HepG2 (cell line): ENCODE measurements around the gene SMIM24. TPM values are rescaled to one million over a fixed set of nuclear protein-coding genes. Genes with fewer than 3 reads are reported as not detected.
A peak's percentile ranks its signal among the peaks of the same experiment; 100 is the strongest.

Experiments used
- ATAC-seq: fragments of 200-7000 bp; cut with Tn5 transposase; 3 replicates; pipeline ENCODE4 v1.9.1; 2020; ENCODE audit warnings: mild to moderate bottlenecking, moderate library complexity
- BruUV-seq: library from RNA; stranded (reverse); fragments of 400-500 nt; replicated peaks from 2 replicates; lab custom pipeline; 2021; lab: Mats Ljungman, UMichigan
- CTCF ChIA-PET: fragments of 300-600 bp; formaldehyde crosslinking; extraction: SDS; loops from one replicate; lab custom pipeline; 2021; ENCODE audit warnings: low total read pairs, inconsistent platforms, low intra/inter-chr PET ratio; lab: Yijun Ruan, JAX
- POLR2A ChIA-PET: fragments of 350-600 bp; sonication (Branson Sonifier 250); formaldehyde crosslinking; loops from one replicate; lab custom pipeline; 2020; ENCODE audit warnings: antibody characterized with exemption, inconsistent platforms; lab: Yijun Ruan, JAX
- DNase-seq: peaks from one replicate; pipeline ENCODE4 v3.0.0-alpha.2; 2015; ENCODE audit warnings: low spot score
- FAIRE-seq: peaks from 3 replicates; lab custom pipeline; 2011; peaks lifted over from hg19 to GRCh38; lab: Jason Lieb, UNC
- H2AFZ ChIP-seq: one replicate; pipeline ENCODE4 v1.6.1; 2011; ENCODE audit warnings: low read length, inconsistent platforms
- H3K27ac ChIP-seq: fragments of 300-600 bp; 3 replicates; pipeline ENCODE4 v1.8.0; 2011; ENCODE audit warnings: mixed run types, mild to moderate bottlenecking, mixed read lengths, low read length, inconsistent platforms; ENCODE audit not compliant: insufficient read depth; ENCODE audit errors: extremely low read length
- H3K27me3 ChIP-seq, 2 experiments: fragments of 200-600 bp in 1 of 2; 2 replicates in 1 of 2; 3 replicates in 1 of 2; pipeline versions ENCODE4 v1.6.0 to v1.8.0; 2011; ENCODE audit warnings: low read length in 2 of 2, mild to moderate bottlenecking in 2 of 2, moderate library complexity in 2 of 2, inconsistent platforms in 1 of 2; ENCODE audit not compliant: insufficient read depth in 2 of 2, control insufficient read depth in 1 of 2
- H3K36me3 ChIP-seq, 2 experiments: fragments of 200-600 bp in 1 of 2; replicated peaks in 1 of 2; 2 replicates in 1 of 2; 3 replicates in 1 of 2; pipeline versions ENCODE4 v1.5.1 to v1.8.0; 2011; ENCODE audit warnings: low read length in 2 of 2, inconsistent platforms in 1 of 2; ENCODE audit not compliant: insufficient read depth in 2 of 2, control insufficient read depth in 1 of 2
- H3K4me1 ChIP-seq: 2 replicates; pipeline ENCODE4 v1.5.1; 2012; ENCODE audit warnings: low read length, inconsistent platforms; ENCODE audit not compliant: insufficient read depth
- H3K4me2 ChIP-seq: 2 replicates; pipeline ENCODE4 v1.6.0; 2011; ENCODE audit warnings: low read depth, low read length, inconsistent platforms
- H3K4me3 ChIP-seq, 3 experiments: fragments of 200-600 bp in 1 of 3; sonication (generic), shearing (Covaris generic) in 1 of 3; replicated peaks in 1 of 3; 2 replicates each; pipeline ENCODE4 v1.5.1; 2011 to 2016; ENCODE audit warnings: low read length in 3 of 3, inconsistent platforms in 2 of 3, low read depth in 2 of 3, mild to moderate bottlenecking in 2 of 3, control low read depth in 1 of 3, mixed read lengths in 1 of 3; ENCODE audit not compliant: insufficient read depth in 1 of 3
- H3K79me2 ChIP-seq: one replicate; pipeline ENCODE4 v1.6.1; 2011; ENCODE audit warnings: low read length, inconsistent platforms; ENCODE audit not compliant: insufficient read depth
- H3K9ac ChIP-seq: 2 replicates; pipeline ENCODE4 v1.6.0; 2011; ENCODE audit warnings: mild to moderate bottlenecking, low read depth, low read length, inconsistent platforms; ENCODE audit not compliant: insufficient read depth
- H3K9me3 ChIP-seq: 2 replicates; pipeline ENCODE4 v1.5.1; 2012; ENCODE audit warnings: mild to moderate bottlenecking, low read length
- H4K20me1 ChIP-seq: 2 replicates; pipeline ENCODE4 v1.6.0; 2011; ENCODE audit warnings: inconsistent platforms, mild to moderate bottlenecking, low read length, moderate library complexity; ENCODE audit not compliant: insufficient read depth
- GPN1 ChIP-seq: sonication (generic); formaldehyde crosslinking; IDR thresholded peaks from 2 replicates; pipeline ENCODE4 v1.5.1; 2020; ENCODE audit warnings: missing genetic modification reagents, borderline replicate concordance
- GTF2F1 ChIP-seq: fragments of 150-350 bp; IDR thresholded peaks from 2 replicates; pipeline ENCODE4 v1.6.1; 2014; ENCODE audit warnings: low read length
- GTF3A ChIP-seq: sonication (generic); formaldehyde crosslinking; conservative IDR thresholded peaks from 2 replicates; pipeline ENCODE4 v1.4.0; 2020; ENCODE audit warnings: mild to moderate bottlenecking, missing genetic modification reagents
- HIVEP1 ChIP-seq: sonication (generic); formaldehyde crosslinking; IDR thresholded peaks from 2 replicates; pipeline ENCODE4 v1.4.0; 2020; ENCODE audit warnings: mild to moderate bottlenecking, missing genetic modification reagents
- KLF12 ChIP-seq: sonication (generic); formaldehyde crosslinking; IDR thresholded peaks from 2 replicates; pipeline ENCODE4 v1.4.0; 2020; ENCODE audit warnings: missing genetic modification reagents, borderline replicate concordance
- NFYC ChIP-seq: IDR thresholded peaks from 2 replicates; pipeline ENCODE4 v1.6.1; 2016; ENCODE audit warnings: missing genetic modification reagents, missing compliant biosample characterization
- NR2F6 ChIP-seq, 2 experiments: IDR thresholded peaks; 2 replicates each; pipeline ENCODE4 v1.6.1; 2016; ENCODE audit warnings: antibody characterized with exemption in 1 of 2, mild to moderate bottlenecking in 1 of 2
- RELA ChIP-seq: sonication (generic); formaldehyde crosslinking; IDR thresholded peaks from 2 replicates; pipeline ENCODE4 v1.4.0; 2020; ENCODE audit warnings: missing genetic modification reagents
- RXRA ChIP-seq: sonication (generic); formaldehyde crosslinking; IDR thresholded peaks from 2 replicates; pipeline ENCODE4 v1.5.1; 2020; ENCODE audit warnings: missing genetic modification reagents
- SP140L ChIP-seq: sonication (generic); formaldehyde crosslinking; IDR thresholded peaks from 2 replicates; pipeline ENCODE4 v1.4.0; 2020; ENCODE audit warnings: missing genetic modification reagents, borderline replicate concordance
- SPEN ChIP-seq: sonication (generic); formaldehyde crosslinking; IDR thresholded peaks from 2 replicates; pipeline ENCODE4 v1.5.1; 2020; ENCODE audit warnings: low read depth, mild to moderate bottlenecking, missing genetic modification reagents
- ZFX ChIP-seq: sonication (generic); formaldehyde crosslinking; IDR thresholded peaks from 2 replicates; pipeline ENCODE4 v1.4.0; 2020; ENCODE audit warnings: mild to moderate bottlenecking, low read depth, missing genetic modification reagents, moderate library complexity
- ZNF143 ChIP-seq: sonication (generic); formaldehyde crosslinking; IDR thresholded peaks from 2 replicates; pipeline ENCODE4 v1.4.0; 2020; ENCODE audit warnings: missing genetic modification reagents
- ZNF292 ChIP-seq: sonication (generic); formaldehyde crosslinking; IDR thresholded peaks from 2 replicates; pipeline ENCODE4 v1.8.1; 2022; ENCODE audit warnings: mild to moderate bottlenecking, low read depth, missing genetic modification reagents, borderline replicate concordance
- ZNF343 ChIP-seq: sonication (generic); formaldehyde crosslinking; IDR thresholded peaks from 2 replicates; pipeline ENCODE4 v1.4.0; 2020; ENCODE audit warnings: mild to moderate bottlenecking, missing genetic modification reagents
- ZNF484 ChIP-seq: sonication (generic); formaldehyde crosslinking; IDR thresholded peaks from 2 replicates; pipeline ENCODE4 v1.5.1; 2020; ENCODE audit warnings: mild to moderate bottlenecking, low read depth, missing genetic modification reagents, borderline replicate concordance
- ZSCAN12 ChIP-seq: sonication (generic); formaldehyde crosslinking; IDR thresholded peaks from 2 replicates; pipeline ENCODE4 v1.9.0; 2021; ENCODE audit warnings: mild to moderate bottlenecking, missing genetic modification reagents
- WGBS: methylation state at CpG from one replicate; pipeline ENCODE4 v1.1.6; 2017; ENCODE audit warnings: low lambda C conversion rate; 5-methylcytosine and 5-hydroxymethylcytosine counted together
- in situ Hi-C: cut with HindIII; loops from 2 replicates; pipeline ENCODE4 v1.10.0; 2017; ENCODE audit warnings: low pct_unique_long_range_greater_than_20kb; ENCODE audit not compliant: extremely low pct_ligation_motif_present
- intact Hi-C: fragments of 100-400 bp; cut with micrococcal nuclease; formaldehyde crosslinking; loops from one replicate; pipeline ENCODE4 v1.10.0; 2022; ENCODE audit not compliant: unreplicated experiment
- polyA plus RNA-seq, 8 experiments: library from polyadenylated mRNA; depleted of rRNA in 3 of 8; stranded (reverse) in 7 of 8; unstranded in 1 of 8; fragments of >200 nt; fragmentation: Illumina TruSeq in 4 of 8; extraction: Trizol in 4 of 8; gene quantifications; 2 replicates each; pipeline versions ENCODE4 v1.2.1 to v1.2.3, GENCODE V29; 2011 to 2016; ENCODE audit warnings: low read depth in 4 of 8, missing spikeins in 1 of 8, mixed read lengths in 1 of 8; ENCODE audit not compliant: insufficient read depth in 1 of 8
- total RNA-seq, 5 experiments: library from RNA; depleted of rRNA; stranded (reverse); fragments of >200 nt; fragmentation: Illumina TruSeq; extraction: Trizol; gene quantifications; 2 replicates each; pipeline ENCODE4 v1.2.3, GENCODE V29; 2016; ENCODE audit warnings: low read depth in 1 of 5
- TF ChIP-seq, protein P1 (sequence below): sonication (generic); formaldehyde crosslinking; IDR thresholded peaks from 2 replicates; pipeline ENCODE4 v1.4.0; 2020; ENCODE audit warnings: missing genetic modification reagents
- TF ChIP-seq, protein P2 (sequence below): sonication (generic); formaldehyde crosslinking; IDR thresholded peaks from 2 replicates; pipeline ENCODE4 v1.4.0; 2020; ENCODE audit warnings: missing genetic modification reagents, low read depth, mild to moderate bottlenecking, borderline replicate concordance
- TF ChIP-seq, protein P3 (sequence below): sonication (generic); formaldehyde crosslinking; IDR thresholded peaks from 2 replicates; pipeline ENCODE4 v1.4.0; 2020; ENCODE audit warnings: missing genetic modification reagents, mild to moderate bottlenecking, borderline replicate concordance

The SMIM24 gene
- total and polyA plus RNA-seq, 2 of the 13 experiments (the other 11 are each of a cell fraction or from before 2014, with no cell fraction given), result 11.2 to 70.6 TPM

- Histone ChIP-seq H3K79me2 (peaks cover 38% of the 10 kb centered on the region), H3K27me3 (no peaks in the 10 kb centered on the region), H3K9me3 (no peaks in the 10 kb centered on the region), H2AFZ (peak within 1 kb of the TSS; percentile 44), H3K4me1 (peaks cover 57% of the 10 kb centered on the region), H3K36me3 (peaks cover 3 to 16% of the 10 kb centered on the region in 2 experiments; a peak in 3 of 5 replicates), H3K4me2 (peak within 1 kb of the TSS; percentile 94), H4K20me1 (peaks cover 2% of the 10 kb centered on the region; the same call in 1 of the 2 replicates), H3K27ac (peak within 1 kb of the TSS; percentile 84), H3K9ac (peak within 1 kb of the TSS; percentile 95), H3K4me3 (peak within 1 kb of the TSS; percentile 82 to 96 (median 92))
- ChIA-PET POLR2A (no interaction called here), CTCF (no interaction called here)
- peak; percentile 95 for DNase-seq
- in situ Hi-C loops, result no loop called here
- intact Hi-C loops, result loop anchor here (5.0 kb wide), 1 partner anchor 67 kb away; the partner anchor contains the start of gene HMG20B
- ATAC-seq, result peak; percentile 78
- TSS peak; percentile 80 for BruUV-seq
- FAIRE-seq, result peak; percentile 60
- 0% methylated on average over 7 of the region's 79 CpGs for WGBS
- TF ChIP-seq RELA (CRISPR knock-in tag) (no peak), GTF2F1 (no peak), NFYC (peak; percentile 32; the same call in 1 of the 2 replicates), GPN1 (CRISPR knock-in tag) (0 out of 2 replicates have a peak, but pooled peaks have one; percentile 41), ZNF343 (CRISPR knock-in tag) (no peak), KLF12 (CRISPR knock-in tag) (peak; percentile 57), ZNF292 (CRISPR knock-in tag) (no peak), SPEN (peak; percentile 87), HIVEP1 (CRISPR knock-in tag) (0 out of 2 replicates have a peak, but pooled peaks have one; percentile 41), GTF3A (CRISPR knock-in tag) (no peak), NR2F6 (IDR thresholded peaks at IDR 0.05) (no peak), NR2F6 (CRISPR knock-in tag; IDR thresholded peaks at IDR 0.05) (peak; percentile 29; the same call in 1 of the 2 replicates), ZFX (CRISPR knock-in tag) (0 out of 2 replicates have a peak, but pooled peaks have one; percentile 46), ZNF484 (no peak), ZNF143 (peak; percentile 92), RXRA (CRISPR knock-in tag) (peak; percentile 42), SP140L (CRISPR knock-in tag) (no peak), ZSCAN12 (CRISPR knock-in tag) (peak; percentile 26; the same call in 1 of the 2 replicates)
- TF ChIP-seq, protein P1, sequence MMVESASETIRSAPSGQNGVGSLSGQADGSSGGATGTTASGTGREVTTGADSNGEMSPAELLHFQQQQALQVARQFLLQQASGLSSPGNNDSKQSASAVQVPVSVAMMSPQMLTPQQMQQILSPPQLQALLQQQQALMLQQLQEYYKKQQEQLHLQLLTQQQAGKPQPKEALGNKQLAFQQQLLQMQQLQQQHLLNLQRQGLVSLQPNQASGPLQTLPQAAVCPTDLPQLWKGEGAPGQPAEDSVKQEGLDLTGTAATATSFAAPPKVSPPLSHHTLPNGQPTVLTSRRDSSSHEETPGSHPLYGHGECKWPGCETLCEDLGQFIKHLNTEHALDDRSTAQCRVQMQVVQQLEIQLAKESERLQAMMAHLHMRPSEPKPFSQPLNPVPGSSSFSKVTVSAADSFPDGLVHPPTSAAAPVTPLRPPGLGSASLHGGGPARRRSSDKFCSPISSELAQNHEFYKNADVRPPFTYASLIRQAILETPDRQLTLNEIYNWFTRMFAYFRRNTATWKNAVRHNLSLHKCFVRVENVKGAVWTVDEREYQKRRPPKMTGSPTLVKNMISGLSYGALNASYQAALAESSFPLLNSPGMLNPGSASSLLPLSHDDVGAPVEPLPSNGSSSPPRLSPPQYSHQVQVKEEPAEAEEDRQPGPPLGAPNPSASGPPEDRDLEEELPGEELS (CRISPR knock-in tag), result 0 out of 2 replicates have a peak, but pooled peaks have one; percentile 23
- TF ChIP-seq, protein P2, sequence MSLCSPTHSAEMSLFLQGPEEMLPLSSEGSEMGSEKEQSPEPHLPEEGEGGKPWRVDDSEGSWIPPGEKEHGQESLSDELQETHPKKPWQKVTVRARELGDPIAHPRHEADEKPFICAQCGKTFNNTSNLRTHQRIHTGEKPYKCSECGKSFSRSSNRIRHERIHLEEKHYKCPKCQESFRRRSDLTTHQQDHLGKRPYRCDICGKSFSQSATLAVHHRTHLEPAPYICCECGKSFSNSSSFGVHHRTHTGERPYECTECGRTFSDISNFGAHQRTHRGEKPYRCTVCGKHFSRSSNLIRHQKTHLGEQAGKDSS (CRISPR knock-in tag), result 0 out of 2 replicates have a peak, but pooled peaks have one; percentile 43
- TF ChIP-seq, protein P3, sequence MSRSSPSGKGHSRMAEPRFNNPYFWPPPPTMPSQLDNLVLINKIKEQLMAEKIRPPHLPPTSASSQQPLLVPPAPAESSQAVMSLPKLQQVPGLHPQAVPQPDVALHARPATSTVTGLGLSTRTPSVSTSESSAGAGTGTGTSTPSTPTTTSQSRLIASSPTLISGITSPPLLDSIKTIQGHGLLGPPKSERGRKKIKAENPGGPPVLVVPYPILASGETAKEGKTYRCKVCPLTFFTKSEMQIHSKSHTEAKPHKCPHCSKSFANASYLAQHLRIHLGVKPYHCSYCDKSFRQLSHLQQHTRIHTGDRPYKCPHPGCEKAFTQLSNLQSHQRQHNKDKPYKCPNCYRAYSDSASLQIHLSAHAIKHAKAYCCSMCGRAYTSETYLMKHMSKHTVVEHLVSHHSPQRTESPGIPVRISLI (CRISPR knock-in tag), result no peak
Observed at GRCh38 chr19:3505598-3506383, 25.5 kb upstream of the SMIM24 start, which contains the start of gene FZR1. FZR1 (plus strand) TSS chr19:3506311; CDS start chr19:3522990, 16,679 bp downstream.
